DMS79 treated with DMSO at 0.1 percent for 48 hours (cell line): ENCODE measurements around the gene IGFALS.

ENCODE experiments used
- DNase-seq: peaks from one replicate; lab custom pipeline; 2025; lab: John Stamatoyannopoulos, UW

IGFALS gene

GRCh38 chr16:1789643-1790045, 3.9 kb downstream of the IGFALS start:
- DNase-seq: no peak

- DNase-seq: no peak
Measured at GRCh38 chr16:1788708-1789100, 4.8 kb downstream of the IGFALS start.

- no peak for DNase-seq
Measured at GRCh38 chr16:1788095-1788707, 5.3 kb downstream of the IGFALS start.

GRCh38 chr16:1787322-1788094, 6.0 kb downstream of the IGFALS start:
- no peak for DNase-seq

- DNase-seq: no peak
Measured at GRCh38 chr16:1787056-1787321, 6.5 kb downstream of the IGFALS start.

GRCh38 chr16:1786242-1787055, 7.1 kb downstream of the IGFALS start:
- no peak for DNase-seq

- no peak for DNase-seq
Measured at GRCh38 chr16:1785846-1786170, 7.7 kb downstream of the IGFALS start.

- DNase-seq: no peak
Measured at GRCh38 chr16:1784977-1785845, 8.3 kb downstream of the IGFALS start.

GRCh38 chr16:1782408-1783264, 10.9 kb downstream of the IGFALS start, which contains the start of the genes NUBP2 and SPSB3:
NUBP2 (plus strand) TSS chr16:1782960; CDS start chr16:1783021, 61 bp downstream.
SPSB3 (minus strand) TSS chr16:1782571; CDS start chr16:1781483, 1,088 bp downstream.
- DNase-seq: peak; percentile 97

- no peak for DNase-seq
Measured at GRCh38 chr16:1781758-1782407, 11.6 kb downstream of the IGFALS start.

- DNase-seq: no peak
Measured at GRCh38 chr16:1781254-1781653, 12.3 kb downstream of the IGFALS start.

GRCh38 chr16:1780677-1781072, 12.8 kb downstream of the IGFALS start:
- no peak for DNase-seq

- no peak for DNase-seq
Measured at GRCh38 chr16:1779741-1780676, 13.5 kb downstream of the IGFALS start.

- no peak for DNase-seq
Measured at GRCh38 chr16:1779234-1779701, 14.2 kb downstream of the IGFALS start.

- DNase-seq: no peak
Measured at GRCh38 chr16:1778200-1779179, 15.0 kb downstream of the IGFALS start.

- no peak for DNase-seq
Measured at GRCh38 chr16:1777375-1778199, 15.9 kb downstream of the IGFALS start.

- DNase-seq: no peak
Measured at GRCh38 chr16:1776991-1777374, 16.5 kb downstream of the IGFALS start.

- no peak for DNase-seq
Measured at GRCh38 chr16:1776672-1776955, 16.9 kb downstream of the IGFALS start.
